Epithelial cell of proximal tubule (primary cell): ENCODE data around the gene USP4. TPM values are rescaled to one million over a fixed set of nuclear protein-coding genes. Genes with fewer than 3 reads are reported as not detected.
A peak's percentile ranks its signal among the peaks of the same experiment; 100 is the strongest.

Experiments used
- DNase-seq: peaks from one replicate; pipeline ENCODE4 v3.0.0-alpha.2; 2011; ENCODE audit warnings: low read depth
- H3K4me3 ChIP-seq: 2 replicates; pipeline ENCODE4 v1.5.1; 2011; ENCODE audit warnings: low read depth, mild to moderate bottlenecking, low read length
- total RNA-seq: library from RNA; depleted of rRNA; stranded (reverse); fragments of >200 nt; gene quantifications from 2 replicates; pipeline ENCODE4 v1.2.3, GENCODE V29; 2015
- TF ChIP-seq, protein P1 (sequence below): conservative IDR thresholded peaks from 2 replicates; pipeline ENCODE4 v1.5.1; 2012; ENCODE audit warnings: low read depth, mild to moderate bottlenecking, low read length

Gene USP4
- total RNA-seq, 1 donor from 2014 or later = 8.7 TPM

DNA sequence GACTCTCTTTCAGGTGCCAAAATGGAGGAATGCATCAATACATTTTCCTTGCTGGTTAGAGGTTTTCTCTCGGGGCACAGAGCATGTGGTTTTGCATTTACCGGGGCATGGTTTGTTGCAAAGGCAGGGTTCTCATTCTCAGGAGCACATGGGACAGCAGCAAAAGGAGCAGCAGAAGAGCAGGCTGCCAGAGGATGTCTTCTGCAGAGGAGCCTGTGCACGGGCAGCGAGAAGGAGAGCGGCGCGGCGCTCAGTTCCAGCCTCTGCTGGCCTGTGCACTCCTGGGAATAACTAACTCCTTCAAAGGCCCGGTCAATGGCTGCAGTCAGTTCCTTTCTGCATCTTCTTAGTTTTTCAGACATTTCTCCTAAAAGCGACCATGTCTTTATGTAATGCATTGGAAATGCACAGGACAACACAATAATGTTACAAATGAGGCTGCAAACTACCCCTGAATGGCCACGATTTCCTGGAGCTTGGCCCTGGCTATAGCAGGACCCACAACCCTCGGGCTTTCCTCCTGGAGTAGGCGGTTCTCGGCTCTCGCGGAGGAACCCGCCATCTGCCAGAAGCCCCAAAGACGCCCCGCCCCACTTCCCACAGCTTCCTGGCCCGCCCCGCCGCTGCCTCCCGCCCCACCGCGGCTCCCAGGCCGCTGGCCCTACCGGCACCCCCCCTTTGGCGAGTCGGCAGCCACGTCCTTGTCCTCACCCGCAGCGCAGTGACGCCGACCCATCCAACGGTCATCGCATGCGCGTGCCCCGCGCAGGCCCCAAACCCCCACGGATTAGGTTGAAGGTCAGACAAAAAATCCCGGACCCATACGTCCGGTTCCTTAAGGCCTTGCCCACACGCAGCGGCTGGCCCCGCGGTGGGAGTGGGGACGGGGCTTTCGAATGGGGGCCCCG, 63.1 kb downstream of the USP4 start, which contains the start of gene C3orf62:
Gene C3orf62, minus strand, starts transcription at position 758 of the 908 bp plus-strand sequence. Its CDS starts 360 bp downstream, at position 398.
- peak within 1 kb of the TSS; percentile 46 for H3K4me3 ChIP-seq
- no peak for DNase-seq

DNA sequence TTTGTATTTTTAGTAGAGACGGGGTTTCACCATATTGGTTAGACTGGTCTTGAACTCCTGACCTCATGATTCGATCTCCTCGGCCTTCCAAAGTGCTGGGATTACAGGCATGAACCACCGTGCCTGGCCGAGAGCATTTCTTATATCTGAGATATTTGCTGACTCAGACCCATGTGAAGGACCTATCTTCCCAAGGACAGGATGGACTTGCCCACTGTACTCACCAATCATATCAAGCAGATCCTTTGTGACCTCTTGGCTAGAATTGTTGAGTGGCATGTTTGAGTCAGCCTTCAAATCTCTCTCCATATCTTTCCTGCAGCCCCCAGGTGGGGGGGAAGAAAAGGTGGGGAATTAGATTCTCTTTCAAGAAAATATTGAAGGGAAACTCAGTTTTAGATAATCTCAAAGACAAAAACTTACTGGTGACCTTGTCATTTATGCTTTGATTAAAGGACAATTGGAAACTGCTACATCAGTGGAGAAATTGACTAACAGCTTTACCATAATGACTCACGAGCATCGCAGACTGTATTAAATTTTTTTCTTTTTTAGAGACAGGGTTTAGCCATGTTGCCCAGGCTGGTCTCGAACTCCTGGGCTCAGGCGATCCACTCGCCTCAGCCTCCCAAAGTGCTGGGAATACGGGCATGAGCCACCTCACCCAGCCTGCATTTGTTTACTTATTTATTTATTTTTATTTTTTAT, 65.9 kb downstream of the USP4 start:
- H3K4me3 ChIP-seq = no peak overlapping the region
- DNase-seq = no peak

More for the DNA sequence above, 63.1 kb downstream of the USP4 start, which contains the start of gene C3orf62:
- TF ChIP-seq, protein P1, sequence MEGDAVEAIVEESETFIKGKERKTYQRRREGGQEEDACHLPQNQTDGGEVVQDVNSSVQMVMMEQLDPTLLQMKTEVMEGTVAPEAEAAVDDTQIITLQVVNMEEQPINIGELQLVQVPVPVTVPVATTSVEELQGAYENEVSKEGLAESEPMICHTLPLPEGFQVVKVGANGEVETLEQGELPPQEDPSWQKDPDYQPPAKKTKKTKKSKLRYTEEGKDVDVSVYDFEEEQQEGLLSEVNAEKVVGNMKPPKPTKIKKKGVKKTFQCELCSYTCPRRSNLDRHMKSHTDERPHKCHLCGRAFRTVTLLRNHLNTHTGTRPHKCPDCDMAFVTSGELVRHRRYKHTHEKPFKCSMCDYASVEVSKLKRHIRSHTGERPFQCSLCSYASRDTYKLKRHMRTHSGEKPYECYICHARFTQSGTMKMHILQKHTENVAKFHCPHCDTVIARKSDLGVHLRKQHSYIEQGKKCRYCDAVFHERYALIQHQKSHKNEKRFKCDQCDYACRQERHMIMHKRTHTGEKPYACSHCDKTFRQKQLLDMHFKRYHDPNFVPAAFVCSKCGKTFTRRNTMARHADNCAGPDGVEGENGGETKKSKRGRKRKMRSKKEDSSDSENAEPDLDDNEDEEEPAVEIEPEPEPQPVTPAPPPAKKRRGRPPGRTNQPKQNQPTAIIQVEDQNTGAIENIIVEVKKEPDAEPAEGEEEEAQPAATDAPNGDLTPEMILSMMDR = no peak

DNA sequence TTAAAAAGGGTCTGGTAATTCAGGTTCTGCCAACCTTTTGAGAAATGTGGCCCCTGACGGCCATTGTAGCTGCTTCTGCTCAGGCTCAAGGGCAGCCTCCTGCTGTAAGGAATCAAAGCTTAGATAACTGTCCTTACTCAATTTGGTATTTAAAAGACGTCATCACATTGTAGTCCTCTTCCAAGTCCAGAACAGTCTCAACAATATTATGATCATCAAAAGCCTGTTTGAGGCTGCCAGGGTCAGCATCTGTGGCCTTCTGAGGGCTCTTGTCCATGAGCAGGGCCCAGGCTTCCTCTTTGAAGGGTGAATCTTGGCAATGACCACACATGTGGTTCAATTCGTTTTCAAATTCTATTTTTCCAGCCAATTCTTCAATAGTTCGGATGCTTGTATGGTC, 68.8 kb downstream of the USP4 start:
- H3K4me3 ChIP-seq = no peak overlapping the region
- DNase-seq = no peak
- TF ChIP-seq, protein P1 = no peak

More for the DNA sequence above, 65.9 kb downstream of the USP4 start:
- TF ChIP-seq, protein P1 = no peak

DNA sequence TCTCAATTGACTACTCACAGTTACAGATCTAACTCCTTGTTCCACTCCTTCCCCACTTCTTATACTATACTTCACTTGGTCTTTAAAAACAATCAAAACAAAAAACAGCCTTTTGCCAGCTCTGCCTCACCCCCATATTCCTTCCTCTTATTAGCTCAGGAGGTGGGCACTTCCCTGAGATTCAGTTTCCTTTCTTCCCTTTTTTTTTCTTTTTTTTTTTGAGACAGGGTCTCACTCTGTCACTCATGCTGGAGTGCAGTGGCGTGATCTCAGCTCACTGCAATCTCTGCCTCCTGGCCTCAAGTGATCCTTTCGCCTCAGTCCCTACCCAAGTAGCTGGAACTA, 69.7 kb downstream of the USP4 start:
- H3K4me3 ChIP-seq = no peak overlapping the region
- TF ChIP-seq, protein P1 = no peak
- DNase-seq = no peak

DNA sequence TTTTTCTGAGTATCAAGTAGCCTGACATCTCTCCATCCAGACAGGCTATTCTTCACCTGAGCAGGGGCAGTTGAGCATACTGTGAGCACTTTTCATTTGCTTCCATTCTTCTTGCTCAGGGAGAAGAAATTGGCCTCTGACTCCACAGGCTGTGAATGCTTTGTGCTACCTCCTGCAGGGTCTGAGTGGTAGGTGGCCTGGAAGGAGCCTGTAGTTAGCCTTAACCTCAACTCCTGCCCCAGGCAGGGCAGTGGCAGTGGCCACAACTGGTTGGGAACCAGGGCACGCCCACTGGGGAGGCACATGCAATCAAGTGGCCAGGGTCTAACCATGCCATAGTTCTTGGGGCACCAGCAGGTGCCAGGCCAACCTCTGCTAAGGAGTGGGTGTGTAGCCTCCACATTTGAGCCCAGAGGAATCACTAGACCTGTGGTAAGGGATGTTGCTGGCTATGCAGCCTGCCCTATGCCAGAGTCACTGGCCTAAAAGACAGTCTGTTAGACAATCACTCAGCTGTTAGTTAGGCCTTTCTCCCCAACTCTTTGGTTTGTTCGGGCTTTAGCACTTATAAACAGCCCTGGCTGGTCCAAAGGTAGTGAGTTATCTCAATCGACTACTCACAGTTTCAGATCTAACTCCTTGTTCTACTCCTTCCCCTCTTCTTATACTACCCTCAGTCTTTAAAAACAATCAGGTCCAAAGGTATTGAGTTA, 70.3 kb downstream of the USP4 start:
- TF ChIP-seq, protein P1 = no peak
- H3K4me3 ChIP-seq = no peak overlapping the region
- DNase-seq = no peak

DNA sequence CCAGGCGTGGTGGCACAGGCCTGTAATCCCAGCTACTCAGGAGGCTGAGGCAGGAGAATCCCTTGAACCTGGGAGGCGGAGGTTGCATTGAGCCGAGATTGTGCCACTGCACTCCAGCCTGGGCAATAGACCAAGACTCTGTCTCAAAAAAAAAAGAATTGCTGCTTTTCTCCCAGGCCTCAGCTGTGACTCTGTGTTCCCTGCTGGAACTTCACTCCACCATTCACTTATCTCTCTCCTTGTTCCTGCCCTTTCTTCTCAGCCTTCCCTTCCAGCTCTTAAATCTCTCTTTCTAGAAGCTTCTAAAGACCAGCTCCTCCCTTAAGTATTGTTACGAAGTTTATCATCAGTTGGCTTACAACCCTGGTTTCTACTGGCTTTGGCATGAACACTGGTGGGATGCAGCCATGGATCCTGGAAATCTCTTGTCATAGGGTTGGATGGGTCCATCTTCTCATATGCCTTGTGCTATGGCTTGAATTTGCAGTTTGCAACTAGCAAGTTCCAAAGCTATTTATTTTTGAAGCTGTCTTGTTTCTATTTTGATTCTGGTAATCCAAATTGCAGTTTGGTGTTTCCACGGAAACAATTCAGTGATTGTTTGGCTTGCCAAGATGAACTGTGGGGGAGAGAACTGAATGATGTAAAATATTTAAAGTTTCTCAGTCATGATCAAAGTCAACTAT, 73.3 kb downstream of the USP4 start:
- no peak for DNase-seq
- H3K4me3 ChIP-seq = no peak overlapping the region

More for the DNA sequence above, 73.3 kb downstream of the USP4 start:
- TF ChIP-seq, protein P1 = no peak
